Parathyroid adenoma (tissue), 2 donors: ENCODE results near the gene LRRC4C.

ENCODE experiments used
- H2AFZ ChIP-seq: fragments of 300-600 bp; sonication (generic); one replicate; pipeline ENCODE4 v1.7.0; 2017; ENCODE audit warnings: antibody characterized with exemption, mild to moderate bottlenecking
- H3K27ac ChIP-seq: fragments of 300-600 bp; sonication (generic); one replicate; pipeline ENCODE4 v1.7.0; 2017
- H3K27me3 ChIP-seq: fragments of 300-600 bp; sonication (generic); one replicate; pipeline ENCODE4 v1.7.0; 2017; ENCODE audit warnings: low read length; ENCODE audit not compliant: control insufficient read depth, insufficient read depth
- H3K36me3 ChIP-seq: fragments of 300-600 bp; sonication (generic); one replicate; pipeline ENCODE4 v1.7.0; 2017; ENCODE audit warnings: low read length; ENCODE audit not compliant: control insufficient read depth, insufficient read depth
- H3K4me1 ChIP-seq: fragments of 300-600 bp; sonication (generic); one replicate; pipeline ENCODE4 v1.7.0; 2017; ENCODE audit warnings: control low read depth
- H3K4me2 ChIP-seq: fragments of 300-600 bp; sonication (generic); one replicate; pipeline ENCODE4 v1.7.0; 2017; ENCODE audit warnings: low read length
- H3K4me3 ChIP-seq: fragments of 300-600 bp; sonication (generic); one replicate; pipeline ENCODE4 v1.7.0; 2017; ENCODE audit warnings: low read depth, low read length
- H3K79me2 ChIP-seq: fragments of 300-600 bp; sonication (generic); one replicate; pipeline ENCODE4 v1.7.0; 2017; ENCODE audit warnings: control low read depth
- H3K9ac ChIP-seq: fragments of 300-600 bp; sonication (generic); one replicate; pipeline ENCODE4 v1.7.0; 2017; ENCODE audit warnings: mild to moderate bottlenecking
- H3K9me3 ChIP-seq: fragments of 300-600 bp; sonication (generic); one replicate; pipeline ENCODE4 v1.7.0; 2017; ENCODE audit warnings: low read length; ENCODE audit not compliant: control insufficient read depth
- CTCF ChIP-seq: fragments of 300-600 bp; sonication (generic); IDR thresholded peaks from one replicate; pipeline ENCODE4 v1.7.0; 2017; ENCODE audit warnings: antibody characterized with exemption, mild to moderate bottlenecking
- donor health status: primary hyperparathyroidism.

The LRRC4C gene

GRCh38 chr11:41413843-41414242, 45.6 kb downstream of the LRRC4C start:
- no peak overlapping the region for H3K9ac ChIP-seq
- no peak overlapping the region for H3K27ac ChIP-seq
- no peak for TF ChIP-seq CTCF
- no peaks in the 10 kb centered on the region for H3K36me3 ChIP-seq
- H3K4me2 ChIP-seq, result no peak overlapping the region
- H3K4me1 ChIP-seq, result no peaks in the 10 kb centered on the region
- no peaks in the 10 kb centered on the region for H3K27me3 ChIP-seq
- no peaks in the 10 kb centered on the region for H3K9me3 ChIP-seq
- H2AFZ ChIP-seq, result no peak overlapping the region
- H3K79me2 ChIP-seq, result no peaks in the 10 kb centered on the region
- no peak overlapping the region for H3K4me3 ChIP-seq

- H3K27me3 ChIP-seq, result no peaks in the 10 kb centered on the region
- no peaks in the 10 kb centered on the region for H3K36me3 ChIP-seq
- no peak overlapping the region for H2AFZ ChIP-seq
- no peak overlapping the region for H3K9ac ChIP-seq
- H3K4me3 ChIP-seq, result no peak overlapping the region
- no peaks in the 10 kb centered on the region for H3K79me2 ChIP-seq
- no peak for TF ChIP-seq CTCF
- no peaks in the 10 kb centered on the region for H3K4me1 ChIP-seq
- no peak overlapping the region for H3K4me2 ChIP-seq
- H3K27ac ChIP-seq, result no peak overlapping the region
- H3K9me3 ChIP-seq, result no peaks in the 10 kb centered on the region
These were observed 53.6 kb downstream of the LRRC4C start for GRCh38 chr11:41405812-41406211.

GRCh38 chr11:41404109-41404508, 55.3 kb downstream of the LRRC4C start:
- TF ChIP-seq CTCF, result no peak
- H3K79me2 ChIP-seq, result no peaks in the 10 kb centered on the region
- H3K9me3 ChIP-seq, result no peaks in the 10 kb centered on the region
- H3K36me3 ChIP-seq, result no peaks in the 10 kb centered on the region
- H2AFZ ChIP-seq, result no peak overlapping the region
- no peak overlapping the region for H3K27ac ChIP-seq
- no peaks in the 10 kb centered on the region for H3K27me3 ChIP-seq
- H3K4me1 ChIP-seq, result no peaks in the 10 kb centered on the region
- H3K9ac ChIP-seq, result no peak overlapping the region
- no peak overlapping the region for H3K4me2 ChIP-seq
- no peak overlapping the region for H3K4me3 ChIP-seq

- H3K27ac ChIP-seq, result no peak overlapping the region
- H3K36me3 ChIP-seq, result no peaks in the 10 kb centered on the region
- H3K9me3 ChIP-seq, result no peaks in the 10 kb centered on the region
- H3K4me1 ChIP-seq, result no peaks in the 10 kb centered on the region
- no peaks in the 10 kb centered on the region for H3K27me3 ChIP-seq
- H3K4me2 ChIP-seq, result no peak overlapping the region
- H2AFZ ChIP-seq, result no peak overlapping the region
- H3K79me2 ChIP-seq, result no peaks in the 10 kb centered on the region
- no peak overlapping the region for H3K4me3 ChIP-seq
- no peak overlapping the region for H3K9ac ChIP-seq
- TF ChIP-seq CTCF, result no peak
These were observed 56.0 kb downstream of the LRRC4C start for GRCh38 chr11:41403458-41403857.

GRCh38 chr11:41400819-41401382, 58.6 kb downstream of the LRRC4C start:
- no peak overlapping the region for H3K4me3 ChIP-seq
- H2AFZ ChIP-seq, result no peak overlapping the region
- H3K27me3 ChIP-seq, result no peaks in the 10 kb centered on the region
- TF ChIP-seq CTCF, result no peak
- no peak overlapping the region for H3K4me2 ChIP-seq
- no peak overlapping the region for H3K27ac ChIP-seq
- H3K36me3 ChIP-seq, result no peaks in the 10 kb centered on the region
- H3K9me3 ChIP-seq, result no peaks in the 10 kb centered on the region
- H3K4me1 ChIP-seq, result no peaks in the 10 kb centered on the region
- H3K9ac ChIP-seq, result no peak overlapping the region
- no peaks in the 10 kb centered on the region for H3K79me2 ChIP-seq
